NCI-H1417 treated with DMSO at 0.1 percent for 48 hours (cell line): ENCODE measurements around the gene DPEP1.
"Not testable (repeated sequence)": the region's sequence is repeated elsewhere in the genome, so short reads cannot be mapped to it uniquely, and the experiment has no call there.

Experiments
- DNase-seq: peaks from one replicate; lab custom pipeline; 2025; lab: John Stamatoyannopoulos, UW

Gene DPEP1

GRCh38 chr16:89651584-89651983 is 38.1 kb downstream of the DPEP1 start:
- DNase-seq, result no peak

GRCh38 chr16:89653656-89654295 is 40.3 kb downstream of the DPEP1 start:
- no peak for DNase-seq

- DNase-seq, result no peak
These were observed 41.7 kb downstream of the DPEP1 start for GRCh38 chr16:89655062-89655643.

- no peak for DNase-seq
These were observed 43.1 kb downstream of the DPEP1 start for GRCh38 chr16:89656435-89657121.

- no peak for DNase-seq
These were observed 44.2 kb downstream of the DPEP1 start, which contains the start of the genes CHMP1A and SPATA33 for GRCh38 chr16:89657442-89658220. CHMP1A (minus strand) TSS chr16:89657708; CDS start chr16:89657588, 120 bp downstream. SPATA33 (plus strand) TSS chr16:89657836; CDS start chr16:89657912, 76 bp downstream.

- no peak for DNase-seq
These were observed 44.9 kb downstream of the DPEP1 start for GRCh38 chr16:89658221-89658879.

GRCh38 chr16:89660146-89660545 is 46.7 kb downstream of the DPEP1 start:
- no peak for DNase-seq

- no peak for DNase-seq
These were observed 47.8 kb downstream of the DPEP1 start for GRCh38 chr16:89661215-89661614.

GRCh38 chr16:89664238-89664637 is 50.8 kb downstream of the DPEP1 start:
- DNase-seq, result not testable (repeated sequence)

GRCh38 chr16:89667000-89667399 is 53.6 kb downstream of the DPEP1 start:
- DNase-seq, result not testable (repeated sequence)

GRCh38 chr16:89667633-89668032 is 54.2 kb downstream of the DPEP1 start:
- no peak for DNase-seq

GRCh38 chr16:89668790-89669158 is 55.3 kb downstream of the DPEP1 start:
- DNase-seq, result no peak

- DNase-seq, result no peak
These were observed 56.3 kb downstream of the DPEP1 start for GRCh38 chr16:89669755-89670154.

- DNase-seq, result no peak
These were observed 57.3 kb downstream of the DPEP1 start for GRCh38 chr16:89670496-89671431.

- DNase-seq, result not testable (repeated sequence)
These were observed 58.1 kb downstream of the DPEP1 start for GRCh38 chr16:89671565-89671964.

- no peak for DNase-seq
These were observed 58.9 kb downstream of the DPEP1 start for GRCh38 chr16:89672177-89672941.

GRCh38 chr16:89678258-89678657 is 64.8 kb downstream of the DPEP1 start:
- no peak for DNase-seq

- no peak for DNase-seq
These were observed 72.5 kb downstream of the DPEP1 start for GRCh38 chr16:89685916-89686315.

GRCh38 chr16:89686520-89687091 is 73.2 kb downstream of the DPEP1 start, which contains the start of gene CDK10:
CDK10 (plus strand) TSS chr16:89686689; CDS start chr16:89686711, 22 bp downstream.
- DNase-seq, result peak; percentile 41
